GM23248 (cell line): ENCODE results near the gene ABCC4. TPM values are rescaled to one million over a fixed set of nuclear protein-coding genes. Genes with fewer than 3 reads are reported as not detected.

Experiments used
- DNase-seq: peaks from one replicate; pipeline ENCODE4 v3.0.0-alpha.2; 2015
- H2AFZ ChIP-seq: fragments of 200-600 bp; sonication (generic); 2 replicates; pipeline ENCODE4 v1.6.1; 2016; ENCODE audit warnings: antibody characterized with exemption
- H3F3A ChIP-seq: fragments of 200-600 bp; sonication (generic); 2 replicates; pipeline ENCODE4 v1.6.1; 2016; ENCODE audit warnings: mild to moderate bottlenecking, antibody characterized with exemption, mixed run types; ENCODE audit not compliant: insufficient read depth
- H3K27ac ChIP-seq: fragments of 200-600 bp; sonication (generic); 2 replicates; pipeline ENCODE4 v1.5.1; 2016; ENCODE audit warnings: mild to moderate bottlenecking
- H3K27me3 ChIP-seq: fragments of 200-600 bp; sonication (generic); replicated peaks from 2 replicates; pipeline ENCODE4 v1.6.1; 2016; ENCODE audit warnings: mild to moderate bottlenecking; ENCODE audit not compliant: insufficient read depth
- H3K36me3 ChIP-seq: fragments of 200-600 bp; sonication (generic); 2 replicates; pipeline ENCODE4 v1.6.1; 2016; ENCODE audit warnings: low read depth, mild to moderate bottlenecking
- H3K4me1 ChIP-seq: fragments of 200-600 bp; sonication (generic); 2 replicates; pipeline ENCODE4 v1.6.1; 2016; ENCODE audit warnings: mild to moderate bottlenecking; ENCODE audit not compliant: insufficient read depth
- H3K4me2 ChIP-seq: fragments of 200-600 bp; sonication (generic); one replicate; pipeline ENCODE4 v1.6.1; 2016; ENCODE audit warnings: mild to moderate bottlenecking; ENCODE audit not compliant: unreplicated experiment
- H3K4me3 ChIP-seq: fragments of 200-600 bp; sonication (generic); 2 replicates; pipeline ENCODE4 v1.5.1; 2016; ENCODE audit warnings: mild to moderate bottlenecking
- H3K79me2 ChIP-seq: fragments of 200-600 bp; sonication (generic); 2 replicates; pipeline ENCODE4 v1.6.1; 2016; ENCODE audit warnings: mild to moderate bottlenecking; ENCODE audit not compliant: insufficient read depth
- H3K9ac ChIP-seq: fragments of 200-600 bp; sonication (generic); 2 replicates; pipeline ENCODE4 v1.6.1; 2016; ENCODE audit warnings: mild to moderate bottlenecking
- H3K9me2 ChIP-seq: fragments of 200-600 bp; sonication (generic); 2 replicates; pipeline ENCODE4 v1.6.1; 2016; ENCODE audit warnings: mixed run types, mild to moderate bottlenecking, moderate library complexity; ENCODE audit not compliant: insufficient read depth
- H3K9me3 ChIP-seq: fragments of 200-600 bp; sonication (generic); one replicate; pipeline ENCODE4 v1.6.1; 2017; ENCODE audit warnings: low read depth
- H4K20me1 ChIP-seq: fragments of 200-600 bp; sonication (generic); 2 replicates; pipeline ENCODE4 v1.6.0; 2016; ENCODE audit not compliant: insufficient read depth
- EZH2 ChIP-seq: fragments of 200-600 bp; sonication (generic); IDR thresholded peaks from 2 replicates; pipeline ENCODE4 v1.6.1; 2018; ENCODE audit warnings: antibody characterized with exemption, mild to moderate bottlenecking; ENCODE audit not compliant: insufficient read depth, poor library complexity, severe bottlenecking
- EZH2phosphoT487 ChIP-seq: fragments of 200-600 bp; sonication (generic); IDR thresholded peaks from 2 replicates; pipeline ENCODE4 v1.6.1; 2018; ENCODE audit warnings: antibody characterized with exemption, moderate library complexity, mild to moderate bottlenecking, low read depth; ENCODE audit not compliant: insufficient read depth
- WGBS, 2 experiments: methylation state at CpG; one replicate each; pipeline ENCODE4 v1.1.6; 2015 to 2017; ENCODE audit warnings: low lambda C conversion rate in 2 of 2, low coverage in 1 of 2; ENCODE audit errors: missing lambda C conversion rate in 2 of 2; 5-methylcytosine and 5-hydroxymethylcytosine counted together
- in situ Hi-C: fragments of 300-500 bp; cut with MboI; formaldehyde crosslinking; loops from 2 replicates; pipeline ENCODE4 v1.15.0; 2020
- polyA plus RNA-seq: library from polyadenylated mRNA; unstranded; fragments of >200 nt; fragmentation: Nextera tagmentation; extraction: Ambion mirVana; gene quantifications from 2 replicates; pipeline ENCODE4 v1.2.1, GENCODE V29; 2016
- total RNA-seq: library from RNA; depleted of rRNA; stranded (reverse); fragments of >200 nt; shearing (Covaris generic); gene quantifications from 2 replicates; pipeline ENCODE4 v1.2.3, GENCODE V29; 2014

The ABCC4 gene
- total and polyA plus RNA-seq, 2 experiments from 2014 or later = 3.9 to 11.2 TPM

DNA sequence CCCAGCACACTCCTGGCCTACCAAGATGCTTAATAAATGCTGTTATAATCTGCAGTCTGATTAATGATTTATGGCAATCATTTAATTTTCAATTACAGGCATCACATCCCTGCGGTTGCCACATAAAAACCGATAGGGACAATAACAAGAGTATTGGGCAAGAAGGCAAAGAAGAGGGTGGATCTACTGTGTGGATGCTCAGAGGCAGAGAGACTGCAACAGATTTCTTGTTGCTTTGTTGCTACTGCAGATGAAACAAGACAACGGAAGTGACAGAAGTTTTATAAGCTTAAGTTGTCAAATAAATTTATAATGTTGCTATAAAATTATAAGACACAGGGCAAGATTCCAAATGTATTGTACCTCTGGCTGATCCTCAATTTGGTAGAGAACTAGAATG lies 154.8 kb downstream of the ABCC4 start:
- in situ Hi-C loops = no loop called here
- WGBS, 2 experiments = 13 to 17% methylated on average over 3 of the region's 3 CpGs
- no peak overlapping the region for H3K4me2 ChIP-seq
- no peak overlapping the region for H3K27ac ChIP-seq
- H3K4me3 ChIP-seq = no peak overlapping the region
- no peaks in the 10 kb centered on the region for H3F3A ChIP-seq
- no peak overlapping the region for H2AFZ ChIP-seq
- no peaks in the 10 kb centered on the region for H3K4me1 ChIP-seq
- H3K9me2 ChIP-seq = no peaks in the 10 kb centered on the region
- no peaks in the 10 kb centered on the region for H3K79me2 ChIP-seq
- H3K27me3 ChIP-seq = no peaks in the 10 kb centered on the region
- no peak for TF ChIP-seq EZH2phosphoT487
- no peak for TF ChIP-seq EZH2
- no peak for DNase-seq
- H3K36me3 ChIP-seq = no peaks in the 10 kb centered on the region
- H3K9ac ChIP-seq = no peak overlapping the region
- no peaks in the 10 kb centered on the region for H3K9me3 ChIP-seq
- no peaks in the 10 kb centered on the region for H4K20me1 ChIP-seq

DNA sequence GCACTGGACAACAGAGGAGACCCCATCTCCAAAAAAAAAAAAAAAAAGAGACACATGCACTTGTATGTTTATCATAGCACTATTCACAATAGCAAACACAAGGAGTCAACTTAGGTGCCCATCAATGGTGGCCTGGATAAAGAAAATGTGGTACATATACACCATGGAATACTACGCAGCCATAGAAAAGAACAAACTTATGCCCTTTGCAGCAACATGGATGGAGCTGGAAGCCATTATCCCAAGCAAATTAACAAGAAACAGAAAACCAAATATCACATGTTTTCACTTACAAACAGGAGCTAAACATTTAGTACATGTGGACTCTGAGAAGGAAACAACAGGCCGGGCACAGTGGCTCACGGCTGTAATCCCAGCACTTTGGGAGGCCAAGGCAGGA lies 155.7 kb downstream of the ABCC4 start:
- no peak overlapping the region for H3K27ac ChIP-seq
- no peaks in the 10 kb centered on the region for H3K9me2 ChIP-seq
- no peak for DNase-seq
- no peaks in the 10 kb centered on the region for H3F3A ChIP-seq
- TF ChIP-seq EZH2 (no peak), EZH2phosphoT487 (no peak)
- no peaks in the 10 kb centered on the region for H3K36me3 ChIP-seq
- 63% methylated on average over 3 of the region's 3 CpGs for WGBS, 2 experiments
- H4K20me1 ChIP-seq = no peaks in the 10 kb centered on the region
- H3K79me2 ChIP-seq = no peaks in the 10 kb centered on the region
- in situ Hi-C loops = no loop called here
- no peak overlapping the region for H3K9ac ChIP-seq
- no peak overlapping the region for H3K4me3 ChIP-seq
- no peaks in the 10 kb centered on the region for H3K27me3 ChIP-seq
- no peak overlapping the region for H2AFZ ChIP-seq
- H3K4me1 ChIP-seq = no peaks in the 10 kb centered on the region
- H3K4me2 ChIP-seq = no peak overlapping the region
- no peaks in the 10 kb centered on the region for H3K9me3 ChIP-seq

DNA sequence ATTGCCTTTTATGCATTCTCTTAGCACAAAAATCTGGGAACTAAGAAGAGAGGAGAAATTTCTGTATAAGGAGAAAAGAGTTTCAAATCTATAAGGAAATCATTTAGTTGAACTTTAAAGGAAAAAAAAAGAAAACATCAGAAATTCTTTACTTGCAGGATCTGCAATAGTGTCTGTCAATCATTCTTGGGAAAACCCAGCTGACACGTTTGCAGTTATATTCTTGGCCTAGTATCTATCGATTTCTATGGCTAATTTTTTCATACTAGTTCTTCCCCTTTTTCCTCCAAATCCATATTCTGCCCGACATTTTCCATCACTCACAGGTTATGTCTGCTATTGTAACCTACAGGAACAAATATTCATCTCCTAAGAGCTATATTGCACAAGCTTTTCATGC lies 160.7 kb downstream of the ABCC4 start:
- WGBS, 2 experiments = 91 to 93% methylated on average over 3 of the region's 3 CpGs

DNA sequence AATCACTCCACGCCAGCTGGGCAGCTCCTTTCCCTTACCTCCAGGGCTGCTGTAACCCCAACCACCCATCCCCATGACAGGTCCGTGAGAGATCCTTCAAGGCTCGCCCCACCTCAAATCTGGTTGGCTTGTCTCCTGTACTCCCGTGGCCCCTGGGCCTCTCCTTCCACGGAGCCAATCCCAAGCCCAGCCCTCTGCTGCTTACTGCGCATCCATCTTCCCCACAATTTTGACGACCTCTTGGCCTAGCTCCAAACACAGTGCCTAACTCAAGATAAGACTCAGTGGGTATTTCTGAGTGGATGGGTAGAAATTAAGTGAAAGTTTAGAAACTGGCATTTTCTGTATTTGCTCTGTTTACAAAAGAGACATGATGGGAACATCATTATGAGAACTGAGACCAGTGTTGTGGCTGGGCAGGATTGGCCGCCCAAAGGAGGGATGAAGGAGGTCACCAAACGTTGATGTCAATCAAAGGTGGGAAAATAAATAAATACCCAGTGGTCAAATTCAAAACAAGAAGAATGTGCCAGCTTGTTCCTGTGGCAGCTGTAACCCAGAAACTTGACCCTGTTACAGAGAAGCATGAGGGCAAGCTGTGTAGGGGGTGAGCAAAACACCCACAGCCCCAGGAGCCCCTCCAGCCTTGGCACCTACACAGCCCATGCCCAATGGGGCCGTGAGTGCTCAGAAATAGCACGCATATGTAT lies 162.2 kb downstream of the ABCC4 start:
- Histone ChIP-seq H3K36me3 (no peaks in the 10 kb centered on the region), H3K4me3 (no peak overlapping the region), H2AFZ (no peak overlapping the region), H3K79me2 (no peaks in the 10 kb centered on the region), H3F3A (no peaks in the 10 kb centered on the region), H3K27me3 (no peaks in the 10 kb centered on the region), H3K9me2 (no peaks in the 10 kb centered on the region), H3K27ac (no peak overlapping the region), H3K4me2 (no peak overlapping the region), H4K20me1 (no peaks in the 10 kb centered on the region), H3K9ac (no peak overlapping the region), H3K4me1 (no peaks in the 10 kb centered on the region), H3K9me3 (no peaks in the 10 kb centered on the region)
- TF ChIP-seq EZH2 = no peak
- no peak for TF ChIP-seq EZH2phosphoT487
- in situ Hi-C loops = no loop called here
- WGBS, 2 experiments = 97 to 98% methylated on average over 11 of the region's 11 CpGs
- DNase-seq = no peak

More for the DNA sequence above, 160.7 kb downstream of the ABCC4 start:
- no peak for DNase-seq
- H2AFZ ChIP-seq = no peak overlapping the region
- no peak overlapping the region for H3K27ac ChIP-seq
- no peaks in the 10 kb centered on the region for H4K20me1 ChIP-seq
- no peak overlapping the region for H3K9ac ChIP-seq
- in situ Hi-C loops = no loop called here
- H3K4me1 ChIP-seq = no peaks in the 10 kb centered on the region
- no peaks in the 10 kb centered on the region for H3K9me2 ChIP-seq
- no peaks in the 10 kb centered on the region for H3F3A ChIP-seq
- no peaks in the 10 kb centered on the region for H3K27me3 ChIP-seq
- TF ChIP-seq EZH2phosphoT487 (no peak), EZH2 (no peak)
- no peaks in the 10 kb centered on the region for H3K9me3 ChIP-seq
- H3K36me3 ChIP-seq = no peaks in the 10 kb centered on the region
- H3K79me2 ChIP-seq = no peaks in the 10 kb centered on the region
- H3K4me2 ChIP-seq = no peak overlapping the region
- no peak overlapping the region for H3K4me3 ChIP-seq
